A673 (cell line): ENCODE measurements around the gene U2SURP.

Experiments
- CTCF ChIP-seq: fragments of 300-800, 200-600 bp; sonication (generic); conservative IDR thresholded peaks from 2 replicates; pipeline ENCODE4 v1.5.1; 2017; ENCODE audit warnings: low read depth, mild to moderate bottlenecking, antibody characterized with exemption, low read length, moderate library complexity, mixed read lengths
- EZH2 ChIP-seq: fragments of 200-600 bp; sonication (generic); IDR thresholded peaks from 2 replicates; pipeline ENCODE4 v1.6.1; 2017; ENCODE audit warnings: borderline replicate concordance, low read depth, mild to moderate bottlenecking, mixed read lengths, antibody characterized with exemption, low read length; ENCODE audit not compliant: poor library complexity, severe bottlenecking

DNA sequence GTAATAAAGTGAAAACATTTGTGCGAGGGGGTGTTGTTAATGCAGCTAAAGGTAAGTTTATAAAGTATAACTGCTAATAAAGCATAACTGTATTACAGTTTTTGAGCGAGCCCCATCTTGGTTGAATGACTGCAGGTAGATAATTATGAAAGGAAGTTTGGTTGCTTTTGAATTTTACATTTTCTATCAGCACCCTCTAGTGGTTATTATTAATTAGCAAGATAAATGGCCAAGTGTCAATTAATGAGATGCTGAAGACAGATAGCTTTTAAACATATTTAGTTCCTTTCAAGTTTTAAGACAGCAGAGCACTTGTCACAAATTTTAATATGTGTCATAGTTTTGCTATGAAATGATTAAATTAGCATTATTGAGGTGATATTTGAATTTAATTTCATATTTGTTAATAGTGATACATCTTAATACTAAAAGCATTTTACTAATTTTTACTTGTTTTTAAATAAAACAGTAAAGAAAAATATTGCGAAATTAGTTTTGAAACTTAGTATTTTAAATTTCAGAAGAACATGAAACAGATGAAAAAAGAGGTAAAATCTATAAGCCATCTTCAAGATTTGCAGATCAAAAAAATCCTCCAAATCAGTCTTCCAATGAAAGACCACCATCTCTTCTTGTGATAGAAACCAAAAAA lies 15.1 kb downstream of the U2SURP start:
- peak; percentile 67 for TF ChIP-seq CTCF
- TF ChIP-seq EZH2, result no peak
